ENCODE data around the gene PALLD. TPM values are rescaled to one million over a fixed set of nuclear protein-coding genes. Genes with fewer than 3 reads are reported as not detected.
A peak's percentile ranks its signal among the peaks of the same experiment; 100 is the strongest.

Gene PALLD
- total RNA-seq, 1 donor from 2014 or later: 179 TPM

- H3K27me3 ChIP-seq: no peaks in the 10 kb centered on the region
- H3K27ac ChIP-seq: no peak overlapping the region
- DNase-seq (no peak), ATAC-seq (no peak)
- intact Hi-C loops (cut with DNase I): no loop called here
- no peak overlapping the region for H3K4me3 ChIP-seq
- H3K36me3 ChIP-seq: no peaks in the 10 kb centered on the region
- no peak for TF ChIP-seq CTCF (IDR thresholded peaks at IDR 0.05)
- peaks cover 2% of the 10 kb centered on the region for H3K4me1 ChIP-seq
- H3K9me3 ChIP-seq: no peaks in the 10 kb centered on the region
These were observed 2.4 kb downstream of the PALLD start for GRCh38 chr4:168499241-168499640.

GRCh38 chr4:168501407-168501806 is 4.6 kb downstream of the PALLD start:
- Histone ChIP-seq H3K27ac (no peak overlapping the region), H3K36me3 (no peaks in the 10 kb centered on the region), H3K9me3 (no peaks in the 10 kb centered on the region), H3K4me1 (peaks cover 3% of the 10 kb centered on the region), H3K27me3 (no peaks in the 10 kb centered on the region), H3K4me3 (no peak overlapping the region)
- no peak for TF ChIP-seq CTCF (IDR thresholded peaks at IDR 0.05)
- intact Hi-C loops (cut with DNase I): no loop called here
- ATAC-seq: peak; percentile 57
- no peak for DNase-seq

GRCh38 chr4:168502861-168503260 is 6.0 kb downstream of the PALLD start:
- intact Hi-C loops (cut with DNase I): no loop called here
- ATAC-seq (no peak), DNase-seq (no peak)
- Histone ChIP-seq H3K4me3 (no peak overlapping the region), H3K4me1 (peaks cover 3% of the 10 kb centered on the region), H3K36me3 (no peaks in the 10 kb centered on the region), H3K9me3 (no peaks in the 10 kb centered on the region), H3K27me3 (no peaks in the 10 kb centered on the region), H3K27ac (no peak overlapping the region)
- no peak for TF ChIP-seq CTCF (IDR thresholded peaks at IDR 0.05)

- Histone ChIP-seq H3K27ac (peak overlapping the region; percentile 2), H3K36me3 (no peaks in the 10 kb centered on the region), H3K4me3 (no peak overlapping the region), H3K9me3 (no peaks in the 10 kb centered on the region), H3K27me3 (no peaks in the 10 kb centered on the region), H3K4me1 (peaks cover 3% of the 10 kb centered on the region)
- ATAC-seq (peak; percentile 86), DNase-seq (no peak)
- no peak for TF ChIP-seq CTCF (IDR thresholded peaks at IDR 0.05)
- intact Hi-C loops (cut with DNase I): no loop called here
These were observed 7.0 kb downstream of the PALLD start for GRCh38 chr4:168503652-168504362.

- H3K27me3 ChIP-seq: no peaks in the 10 kb centered on the region
- peak overlapping the region; percentile 2 for H3K27ac ChIP-seq
- DNase-seq (no peak), ATAC-seq (no peak)
- no peak for TF ChIP-seq CTCF (IDR thresholded peaks at IDR 0.05)
- no peaks in the 10 kb centered on the region for H3K36me3 ChIP-seq
- no peaks in the 10 kb centered on the region for H3K9me3 ChIP-seq
- H3K4me1 ChIP-seq: peaks cover 6% of the 10 kb centered on the region
- no peak overlapping the region for H3K4me3 ChIP-seq
- intact Hi-C loops (cut with DNase I): no loop called here
These were observed 7.7 kb downstream of the PALLD start for GRCh38 chr4:168504526-168504925.

GRCh38 chr4:168506014-168506413 is 9.2 kb downstream of the PALLD start:
- Histone ChIP-seq H3K27ac (no peak overlapping the region), H3K9me3 (no peaks in the 10 kb centered on the region), H3K4me3 (no peak overlapping the region), H3K4me1 (peaks cover 7% of the 10 kb centered on the region), H3K36me3 (no peaks in the 10 kb centered on the region), H3K27me3 (no peaks in the 10 kb centered on the region)
- DNase-seq: no peak
- intact Hi-C loops (cut with DNase I): no loop called here
- no peak for TF ChIP-seq CTCF (IDR thresholded peaks at IDR 0.05)
- no peak for ATAC-seq

All from upper lobe of right lung (tissue), 1 donor.